Measurements from ENCODE around the gene SOWAHC.
A peak's percentile ranks its signal among the peaks of the same experiment; 100 is the strongest.

The SOWAHC gene

GRCh38 chr2:109648041-109648527 lies 33.9 kb downstream of the SOWAHC start:
- no peak for DNase-seq

- DNase-seq = no peak
Observed at GRCh38 chr2:109649736-109650695, 35.9 kb downstream of the SOWAHC start.

- DNase-seq = no peak
Observed at GRCh38 chr2:109654326-109655050, 40.3 kb downstream of the SOWAHC start.

GRCh38 chr2:109655287-109655686 lies 41.1 kb downstream of the SOWAHC start:
- DNase-seq = no peak

- no peak for DNase-seq
Observed at GRCh38 chr2:109659396-109660045, 45.4 kb downstream of the SOWAHC start.

GRCh38 chr2:109660046-109660860 lies 46.1 kb downstream of the SOWAHC start:
- no peak for DNase-seq

GRCh38 chr2:109662889-109663288 lies 48.7 kb downstream of the SOWAHC start:
- no peak for DNase-seq

GRCh38 chr2:109663721-109664120 lies 49.6 kb downstream of the SOWAHC start:
- peak; percentile 78 for DNase-seq

- no peak for DNase-seq
Observed at GRCh38 chr2:109666466-109666865, 52.3 kb downstream of the SOWAHC start.
